ENCODE results near the gene TTC3. TPM values are rescaled to one million over a fixed set of nuclear protein-coding genes. Genes with fewer than 3 reads are reported as not detected.

TTC3 gene
- total and polyA plus RNA-seq, 5 donors from 2014 or later, result 34.3 to 91.0 (median 59.4) TPM

Other genes with a start within 250 kb of the TTC3 start
- 13.6 TPM for gene HLCS, start 106.6 kb upstream of the TTC3 start, total RNA-seq
- 10 to 100 TPM in 3 of 4 donors, 1 to 10 TPM in 1; 5.2 to 11.9 (median 10.6) TPM for gene HLCS, start 106.6 kb upstream of the TTC3 start, polyA plus RNA-seq
- not detected for gene RIPPLY3, start 66.6 kb upstream of the TTC3 start, total RNA-seq
- not detected for gene RIPPLY3, start 66.6 kb upstream of the TTC3 start, polyA plus RNA-seq
- gene PIGP, start 183 bp upstream of the TTC3 start, total RNA-seq, result 11.3 TPM
- gene PIGP, start 183 bp upstream of the TTC3 start, polyA plus RNA-seq, result 10 to 100 TPM; 19.9 to 35.3 (median 29.1) TPM
- 49.4 TPM for gene VPS26C, start 194.1 kb downstream of the TTC3 start, total RNA-seq
- 100 to 1,000 TPM in 1 of 4 donors, 10 to 100 TPM in 3; 84.0 to 104 (median 94.1) TPM for gene VPS26C, start 194.1 kb downstream of the TTC3 start, polyA plus RNA-seq